ENCODE data around the gene MSI2. TPM values are rescaled to one million over a fixed set of nuclear protein-coding genes. Genes with fewer than 3 reads are reported as not detected.

MSI2 gene
- total RNA-seq, 1 donor from 2014 or later = 144 TPM

DNA sequence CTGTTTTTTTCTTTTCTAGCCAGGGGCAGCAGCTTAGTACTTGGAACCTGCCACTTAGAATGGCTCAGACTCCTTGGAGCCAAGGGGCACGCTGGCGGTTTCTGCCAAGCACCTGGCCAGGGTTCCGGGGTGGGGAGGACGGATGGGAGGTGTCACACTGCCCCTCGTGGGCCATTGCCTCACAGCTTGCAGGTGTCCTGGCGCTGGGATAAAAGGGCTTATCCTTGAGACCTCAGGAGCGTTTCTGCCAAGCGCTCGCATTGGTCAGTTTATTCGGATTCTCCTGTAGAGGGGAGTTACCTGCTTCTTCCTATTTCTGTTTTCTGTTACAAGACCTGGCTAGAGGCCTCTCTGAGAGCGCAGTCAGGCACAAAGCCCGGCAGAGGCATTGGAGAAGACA is 234.6 kb downstream of the MSI2 start:
- TF ChIP-seq, protein P1, sequence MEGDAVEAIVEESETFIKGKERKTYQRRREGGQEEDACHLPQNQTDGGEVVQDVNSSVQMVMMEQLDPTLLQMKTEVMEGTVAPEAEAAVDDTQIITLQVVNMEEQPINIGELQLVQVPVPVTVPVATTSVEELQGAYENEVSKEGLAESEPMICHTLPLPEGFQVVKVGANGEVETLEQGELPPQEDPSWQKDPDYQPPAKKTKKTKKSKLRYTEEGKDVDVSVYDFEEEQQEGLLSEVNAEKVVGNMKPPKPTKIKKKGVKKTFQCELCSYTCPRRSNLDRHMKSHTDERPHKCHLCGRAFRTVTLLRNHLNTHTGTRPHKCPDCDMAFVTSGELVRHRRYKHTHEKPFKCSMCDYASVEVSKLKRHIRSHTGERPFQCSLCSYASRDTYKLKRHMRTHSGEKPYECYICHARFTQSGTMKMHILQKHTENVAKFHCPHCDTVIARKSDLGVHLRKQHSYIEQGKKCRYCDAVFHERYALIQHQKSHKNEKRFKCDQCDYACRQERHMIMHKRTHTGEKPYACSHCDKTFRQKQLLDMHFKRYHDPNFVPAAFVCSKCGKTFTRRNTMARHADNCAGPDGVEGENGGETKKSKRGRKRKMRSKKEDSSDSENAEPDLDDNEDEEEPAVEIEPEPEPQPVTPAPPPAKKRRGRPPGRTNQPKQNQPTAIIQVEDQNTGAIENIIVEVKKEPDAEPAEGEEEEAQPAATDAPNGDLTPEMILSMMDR (IDR thresholded peaks at IDR 0.05; ENCODE audit: unreplicated experiment) = no peak
- H3K4me3 Mint-ChIP-seq = no peak overlapping the region
- H3K27me3 Mint-ChIP-seq (ENCODE audit: low read depth) = no peaks in the 10 kb centered on the region
- H3K9me3 Mint-ChIP-seq = no peaks in the 10 kb centered on the region
- peaks cover 40% of the 10 kb centered on the region for H3K4me1 Mint-ChIP-seq
- H3K36me3 Mint-ChIP-seq = no peaks in the 10 kb centered on the region
- H3K27ac Mint-ChIP-seq = no peak overlapping the region
- DNase-seq (ENCODE audit: low spot score in 2 of 2, unreplicated experiment in 2 of 2) = no peak

- Mint-ChIP-seq H3K27ac (no peak overlapping the region), H3K4me3 (no peak overlapping the region)
Observed at GRCh38 chr17:57493171-57493570, 236.8 kb downstream of the MSI2 start.

GRCh38 chr17:57493625-57494024 is 237.3 kb downstream of the MSI2 start:
- Mint-ChIP-seq H3K9me3 (no peaks in the 10 kb centered on the region), H3K4me1 (peaks cover 18% of the 10 kb centered on the region), H3K4me3 (no peak overlapping the region), H3K27me3 (ENCODE audit: low read depth) (no peaks in the 10 kb centered on the region), H3K36me3 (no peaks in the 10 kb centered on the region), H3K27ac (no peak overlapping the region)
- no peak for DNase-seq (ENCODE audit: low spot score in 2 of 2, unreplicated experiment in 2 of 2)
- TF ChIP-seq, protein P1 (IDR thresholded peaks at IDR 0.05; ENCODE audit: unreplicated experiment) = no peak

More at GRCh38 chr17:57493171-57493570, 236.8 kb downstream of the MSI2 start:
- peaks cover 18% of the 10 kb centered on the region for H3K4me1 Mint-ChIP-seq
- H3K36me3 Mint-ChIP-seq = no peaks in the 10 kb centered on the region
- DNase-seq (ENCODE audit: low spot score in 2 of 2, unreplicated experiment in 2 of 2) = no peak
- H3K27me3 Mint-ChIP-seq (ENCODE audit: low read depth) = no peaks in the 10 kb centered on the region
- TF ChIP-seq, protein P1 (IDR thresholded peaks at IDR 0.05; ENCODE audit: unreplicated experiment) = no peak
- no peaks in the 10 kb centered on the region for H3K9me3 Mint-ChIP-seq

GRCh38 chr17:57494443-57494842 is 238.1 kb downstream of the MSI2 start:
- peaks cover 18% of the 10 kb centered on the region for H3K4me1 Mint-ChIP-seq
- no peaks in the 10 kb centered on the region for H3K27me3 Mint-ChIP-seq (ENCODE audit: low read depth)
- H3K4me3 Mint-ChIP-seq = no peak overlapping the region
- no peak overlapping the region for H3K27ac Mint-ChIP-seq
- TF ChIP-seq, protein P1 (IDR thresholded peaks at IDR 0.05; ENCODE audit: unreplicated experiment) = no peak
- no peak for DNase-seq (ENCODE audit: low spot score in 2 of 2, unreplicated experiment in 2 of 2)
- no peaks in the 10 kb centered on the region for H3K9me3 Mint-ChIP-seq
- no peaks in the 10 kb centered on the region for H3K36me3 Mint-ChIP-seq

- no peaks in the 10 kb centered on the region for H3K36me3 Mint-ChIP-seq
- no peaks in the 10 kb centered on the region for H3K9me3 Mint-ChIP-seq
- DNase-seq (ENCODE audit: low spot score in 2 of 2, unreplicated experiment in 2 of 2) = no peak
- H3K27ac Mint-ChIP-seq = no peak overlapping the region
- H3K4me1 Mint-ChIP-seq = peaks cover 19% of the 10 kb centered on the region
- H3K4me3 Mint-ChIP-seq = no peak overlapping the region
- no peaks in the 10 kb centered on the region for H3K27me3 Mint-ChIP-seq (ENCODE audit: low read depth)
- TF ChIP-seq, protein P1 (IDR thresholded peaks at IDR 0.05; ENCODE audit: unreplicated experiment) = no peak
Observed at GRCh38 chr17:57495771-57496170, 239.4 kb downstream of the MSI2 start.

- Mint-ChIP-seq H3K9me3 (no peaks in the 10 kb centered on the region), H3K27me3 (ENCODE audit: low read depth) (no peaks in the 10 kb centered on the region), H3K4me3 (no peak overlapping the region), H3K4me1 (peaks cover 18% of the 10 kb centered on the region), H3K27ac (no peak overlapping the region), H3K36me3 (no peaks in the 10 kb centered on the region)
- TF ChIP-seq, protein P1 (IDR thresholded peaks at IDR 0.05; ENCODE audit: unreplicated experiment) = no peak
- DNase-seq (ENCODE audit: low spot score in 2 of 2, unreplicated experiment in 2 of 2) = no peak
Observed at GRCh38 chr17:57496382-57496781, 240.1 kb downstream of the MSI2 start.

Data from mesothelial cell of epicardium (in vitro differentiated cells).